ENCODE data around the gene MRPS9.

The MRPS9 gene

DNA sequence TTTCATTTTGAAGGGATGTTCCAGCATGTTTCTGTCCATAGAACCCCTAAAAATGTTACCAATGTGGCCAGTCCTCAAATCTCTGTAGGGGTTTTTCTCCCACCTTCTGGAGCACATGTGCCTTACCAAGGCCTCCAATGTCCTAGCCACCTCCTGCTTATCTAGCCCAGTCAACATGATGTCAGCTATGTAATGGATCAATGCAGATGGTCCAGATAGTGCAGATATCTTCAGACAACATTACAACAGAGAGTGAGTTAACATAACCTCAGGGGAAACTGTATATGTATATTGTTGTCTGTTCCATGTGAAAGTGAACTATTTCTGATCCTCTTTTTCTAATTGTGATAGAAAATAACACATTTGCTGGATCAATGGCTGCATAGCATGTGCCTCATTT lies 92.7 kb downstream of the MRPS9 start:
- POLR2A ChIA-PET (ENCODE audit: low non-redundant PET): no interaction called here
- CTCF ChIA-PET: no interaction called here
- no peak for TF ChIP-seq CTCF (conservative IDR thresholded peaks at IDR 0.05; ENCODE audit: low read depth)
- no peak for DNase-seq (ENCODE audit: low spot score)
- H3K27ac ChIP-seq: no peak overlapping the region

DNA sequence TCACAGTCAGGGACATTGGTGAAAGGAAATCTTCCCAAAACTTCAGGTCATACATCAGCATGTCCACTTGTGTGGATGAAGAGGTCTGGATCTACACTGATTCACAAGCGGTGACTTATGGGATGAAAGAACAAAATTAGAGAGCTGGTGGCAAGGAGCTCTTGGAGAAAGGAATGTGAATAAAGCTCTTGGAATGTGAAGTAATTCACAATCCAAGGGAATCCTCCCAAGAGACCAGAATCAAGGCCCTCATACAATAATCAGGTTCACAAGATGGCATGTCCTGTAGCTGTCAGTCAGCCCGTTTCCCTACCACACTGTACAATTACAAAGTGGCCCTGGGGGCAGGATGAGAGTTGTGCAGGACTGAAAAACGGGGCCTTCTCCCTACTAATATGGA lies 96.2 kb downstream of the MRPS9 start:
- CTCF ChIA-PET: no interaction called here
- POLR2A ChIA-PET (ENCODE audit: low non-redundant PET): no interaction called here
- DNase-seq (ENCODE audit: low spot score): no peak
- no peak for TF ChIP-seq CTCF (conservative IDR thresholded peaks at IDR 0.05; ENCODE audit: low read depth)
- no peak overlapping the region for H3K27ac ChIP-seq

DNA sequence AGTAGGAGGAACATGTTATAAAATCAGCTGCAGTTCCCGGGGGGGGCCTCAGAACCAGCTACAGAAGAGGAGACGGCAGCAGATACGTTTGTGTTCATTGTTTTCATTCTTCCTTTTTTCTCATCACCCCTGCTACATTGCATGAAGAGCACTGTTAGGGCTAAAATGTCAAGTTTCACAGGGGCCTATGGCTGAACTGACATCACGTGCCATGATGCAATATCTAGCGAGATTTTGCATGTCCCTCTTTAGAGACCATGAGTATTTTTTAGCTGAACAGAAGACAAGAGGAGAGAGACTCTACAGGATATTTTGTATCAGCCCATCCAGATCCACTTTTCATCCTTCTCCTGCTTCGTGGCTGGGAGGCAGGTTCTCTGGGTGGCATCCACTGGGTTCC lies 97.6 kb downstream of the MRPS9 start:
- no peak for DNase-seq (ENCODE audit: low spot score)
- TF ChIP-seq CTCF (conservative IDR thresholded peaks at IDR 0.05; ENCODE audit: low read depth): no peak
- ChIA-PET POLR2A (ENCODE audit: low non-redundant PET) (no interaction called here), CTCF (interaction anchor here (0.5 to 1.5 kb wide), 2 partner anchors 44 to 103 kb away, joined by 3 to 5 read pairs; no protein-coding TSS in a partner anchor)
- no peak overlapping the region for H3K27ac ChIP-seq

DNA sequence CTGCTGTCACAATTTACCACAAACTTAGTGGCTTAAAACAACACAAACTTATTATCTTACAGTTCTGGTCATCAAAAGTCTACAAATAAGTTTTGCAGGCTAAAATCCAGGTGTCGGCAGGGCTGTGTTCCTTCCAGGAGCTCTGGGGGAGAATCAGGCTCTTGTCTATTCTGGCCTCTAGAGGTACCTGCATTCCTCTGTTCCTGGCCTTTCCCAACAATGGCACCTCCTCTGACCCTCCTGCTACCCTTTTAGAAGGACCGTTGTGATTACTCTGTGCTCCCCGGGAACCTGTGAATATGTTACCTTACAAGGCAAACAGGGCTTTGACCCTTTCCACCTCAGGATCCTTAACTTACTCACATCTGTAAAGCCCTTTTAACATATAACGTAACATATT lies 98.5 kb downstream of the MRPS9 start:
- POLR2A ChIA-PET (ENCODE audit: low non-redundant PET): no interaction called here
- H3K27ac ChIP-seq: no peak overlapping the region
- no peak for TF ChIP-seq CTCF (conservative IDR thresholded peaks at IDR 0.05; ENCODE audit: low read depth)
- DNase-seq (ENCODE audit: low spot score): no peak
- CTCF ChIA-PET: no interaction called here

GRCh38 chr2:105138643-105139042 lies 100.8 kb downstream of the MRPS9 start:
- no peak overlapping the region for H3K27ac ChIP-seq
- ChIA-PET CTCF (interaction anchor here (0.9 kb wide), 1 partner anchor 41 kb away, joined by 5 read pairs; no protein-coding TSS in a partner anchor), POLR2A (ENCODE audit: low non-redundant PET) (no interaction called here)
- DNase-seq (ENCODE audit: low spot score): no peak
- no peak for TF ChIP-seq CTCF (conservative IDR thresholded peaks at IDR 0.05; ENCODE audit: low read depth)

GRCh38 chr2:105139556-105140239 lies 101.8 kb downstream of the MRPS9 start:
- CTCF ChIA-PET: interaction anchor here (0.6 to 0.9 kb wide), 3 partner anchors 23 to 109 kb away, joined by 3 to 5 read pairs (median 4); no protein-coding TSS in a partner anchor
- TF ChIP-seq CTCF (conservative IDR thresholded peaks at IDR 0.05; ENCODE audit: low read depth): no peak
- POLR2A ChIA-PET (ENCODE audit: low non-redundant PET): no interaction called here
- no peak overlapping the region for H3K27ac ChIP-seq
- DNase-seq (ENCODE audit: low spot score): no peak
